WI38 (cell line): ENCODE results near the gene MGAT2.

Source experiments
- H3K4me3 ChIP-seq: 2 replicates; pipeline ENCODE4 v1.5.1; 2011; ENCODE audit warnings: low read depth, mild to moderate bottlenecking, control low read depth, low read length
- TF ChIP-seq, protein P1 (sequence below): IDR thresholded peaks from 2 replicates; pipeline ENCODE4 v1.5.1; 2012; ENCODE audit warnings: low read depth, mild to moderate bottlenecking, control low read depth, low read length

Gene MGAT2

DNA sequence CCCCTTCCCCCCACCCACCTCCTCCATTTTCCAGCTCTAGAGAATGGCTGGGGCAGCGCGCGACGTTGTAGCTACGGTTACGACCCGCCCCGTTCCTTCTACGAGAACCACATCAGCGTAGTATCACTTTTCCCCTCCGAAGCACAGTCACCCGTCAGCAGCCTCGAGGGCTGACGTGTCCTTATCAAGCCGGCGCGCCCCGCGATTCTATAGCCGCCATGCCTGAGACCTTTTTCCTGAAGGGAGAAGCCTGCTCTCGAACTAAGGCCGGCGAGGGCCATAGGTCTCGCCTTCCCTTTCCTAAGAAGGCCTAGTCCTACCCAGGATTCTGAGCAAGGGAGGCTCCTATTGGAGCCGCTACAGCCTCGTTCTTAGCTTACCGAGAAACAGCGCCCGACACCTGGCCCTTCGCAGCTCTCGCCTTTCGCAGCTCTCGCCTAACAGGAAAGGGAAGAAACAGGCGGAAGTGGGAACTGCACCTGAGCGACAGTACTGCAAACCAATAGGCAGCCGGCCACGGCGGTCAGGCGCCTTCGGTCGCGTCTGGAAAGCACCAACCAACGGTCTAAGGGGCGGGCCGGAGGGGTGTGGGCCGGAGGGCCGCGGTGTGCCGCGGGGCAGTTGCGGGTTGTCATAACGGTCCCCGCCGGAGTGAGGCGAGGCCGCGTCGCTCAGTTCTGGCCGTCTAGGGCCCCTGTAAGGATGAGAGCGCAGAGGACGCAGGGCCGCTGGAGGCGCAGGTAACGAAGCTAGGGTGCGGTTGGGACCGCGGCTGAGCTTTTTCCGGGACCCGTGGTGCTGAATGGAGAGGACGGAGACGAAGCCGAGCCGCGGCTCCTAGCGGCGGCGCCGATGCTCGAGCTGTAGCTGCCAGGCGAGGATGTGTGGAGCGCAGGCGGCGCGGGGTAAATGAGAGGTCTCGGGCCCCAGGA is at the start of gene MGAT2, which contains the start of gene RPL36AL:
MGAT2 (plus strand) TSS at position 618 of the 932 bp plus-strand sequence. CDS start 470 bp downstream, outside the sequence.
RPL36AL (minus strand) TSS at position 445 of the 932 bp plus-strand sequence. CDS start 1,522 bp downstream, outside the sequence.
- H3K4me3 ChIP-seq, result peak within 1 kb of the TSS; percentile 96
- TF ChIP-seq, protein P1, sequence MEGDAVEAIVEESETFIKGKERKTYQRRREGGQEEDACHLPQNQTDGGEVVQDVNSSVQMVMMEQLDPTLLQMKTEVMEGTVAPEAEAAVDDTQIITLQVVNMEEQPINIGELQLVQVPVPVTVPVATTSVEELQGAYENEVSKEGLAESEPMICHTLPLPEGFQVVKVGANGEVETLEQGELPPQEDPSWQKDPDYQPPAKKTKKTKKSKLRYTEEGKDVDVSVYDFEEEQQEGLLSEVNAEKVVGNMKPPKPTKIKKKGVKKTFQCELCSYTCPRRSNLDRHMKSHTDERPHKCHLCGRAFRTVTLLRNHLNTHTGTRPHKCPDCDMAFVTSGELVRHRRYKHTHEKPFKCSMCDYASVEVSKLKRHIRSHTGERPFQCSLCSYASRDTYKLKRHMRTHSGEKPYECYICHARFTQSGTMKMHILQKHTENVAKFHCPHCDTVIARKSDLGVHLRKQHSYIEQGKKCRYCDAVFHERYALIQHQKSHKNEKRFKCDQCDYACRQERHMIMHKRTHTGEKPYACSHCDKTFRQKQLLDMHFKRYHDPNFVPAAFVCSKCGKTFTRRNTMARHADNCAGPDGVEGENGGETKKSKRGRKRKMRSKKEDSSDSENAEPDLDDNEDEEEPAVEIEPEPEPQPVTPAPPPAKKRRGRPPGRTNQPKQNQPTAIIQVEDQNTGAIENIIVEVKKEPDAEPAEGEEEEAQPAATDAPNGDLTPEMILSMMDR, result 0 out of 2 replicates have a peak, but pooled peaks have one; percentile 13

- no peak overlapping the region for H3K4me3 ChIP-seq
- TF ChIP-seq, protein P1, result no peak
These were observed 46.6 kb upstream of the MGAT2 start for GRCh38 chr14:49574038-49574437.

DNA sequence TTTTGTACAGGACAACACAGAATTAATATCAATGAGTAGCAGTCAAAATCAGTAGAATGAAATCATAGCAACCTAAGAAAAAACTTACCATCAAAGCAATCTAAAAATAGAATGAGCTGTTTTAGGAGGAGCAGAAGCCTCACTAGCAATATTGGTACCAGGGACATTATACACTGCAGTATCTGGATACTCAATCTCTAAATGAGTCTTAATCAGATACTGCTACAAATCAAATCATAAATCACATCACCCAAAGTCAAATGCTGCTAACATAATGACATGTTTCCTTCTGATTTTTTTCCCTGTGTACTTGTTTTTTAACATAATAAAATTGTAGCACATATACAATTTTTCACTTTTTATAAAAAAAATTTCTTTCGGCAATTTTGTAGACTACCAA is 42.5 kb upstream of the MGAT2 start:
- H3K4me3 ChIP-seq, result no peak overlapping the region
- TF ChIP-seq, protein P1, result no peak

DNA sequence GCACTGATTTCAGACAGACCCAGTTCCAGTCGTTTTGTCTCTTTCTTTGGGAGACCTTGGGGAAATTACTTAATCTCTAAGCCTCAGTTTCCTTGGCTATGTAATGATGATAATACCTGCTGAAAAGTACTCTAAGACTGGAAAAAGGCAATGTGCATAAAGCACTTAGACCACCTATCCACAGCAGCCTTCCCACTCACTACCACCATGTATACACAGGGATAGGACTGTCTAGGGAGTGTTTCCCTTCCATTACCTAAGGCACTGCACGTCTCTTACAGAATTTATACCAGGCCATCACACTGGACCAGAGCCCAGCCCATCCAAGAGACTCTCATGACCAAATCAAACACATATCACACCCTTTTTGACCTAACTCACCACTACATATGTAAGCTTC is 40.8 kb upstream of the MGAT2 start:
- H3K4me3 ChIP-seq, result no peak overlapping the region
- TF ChIP-seq, protein P1, result no peak

DNA sequence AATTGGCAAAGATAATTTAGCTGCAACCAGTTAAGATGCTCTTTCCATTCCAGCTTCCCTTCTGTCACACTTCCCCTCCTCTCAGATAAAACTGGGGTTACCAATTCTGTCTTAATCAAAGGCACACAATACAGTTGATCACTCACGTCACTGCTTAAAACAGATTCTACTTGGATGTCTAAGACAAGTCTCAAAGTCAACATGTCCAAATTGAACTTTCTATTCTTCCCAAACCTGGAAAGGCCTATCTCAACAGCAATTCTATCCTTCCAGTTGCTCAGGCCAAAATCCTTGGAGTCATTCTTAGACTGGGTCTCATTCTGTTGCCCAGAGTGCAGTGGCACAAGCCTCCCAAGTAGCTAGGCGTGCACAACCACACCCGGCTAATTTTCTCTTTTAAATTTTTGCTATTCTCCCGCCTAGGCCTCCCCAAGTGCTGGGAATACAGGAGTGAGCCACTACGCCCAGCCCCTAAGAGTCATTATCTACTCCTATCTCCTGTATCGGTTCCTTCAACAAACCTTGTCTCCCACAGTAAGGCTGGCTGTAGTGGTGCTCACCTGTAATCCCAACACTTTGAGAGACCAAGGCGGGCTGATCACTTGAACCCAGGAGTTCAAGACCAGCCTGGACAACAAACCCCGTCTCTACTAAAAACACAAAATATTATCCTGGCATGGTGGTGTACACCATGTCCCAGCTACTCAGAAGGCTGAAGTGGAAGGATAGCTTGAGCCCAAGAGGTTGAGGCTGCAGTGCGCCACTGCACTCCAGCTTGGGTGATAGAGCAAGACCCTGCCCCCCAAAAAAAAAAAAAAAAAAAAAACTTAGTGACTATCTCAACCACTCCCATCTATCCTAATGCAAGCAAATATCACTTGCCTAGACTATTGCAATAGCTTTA is 39.1 kb upstream of the MGAT2 start:
- TF ChIP-seq, protein P1, result no peak
- H3K4me3 ChIP-seq, result no peak overlapping the region

DNA sequence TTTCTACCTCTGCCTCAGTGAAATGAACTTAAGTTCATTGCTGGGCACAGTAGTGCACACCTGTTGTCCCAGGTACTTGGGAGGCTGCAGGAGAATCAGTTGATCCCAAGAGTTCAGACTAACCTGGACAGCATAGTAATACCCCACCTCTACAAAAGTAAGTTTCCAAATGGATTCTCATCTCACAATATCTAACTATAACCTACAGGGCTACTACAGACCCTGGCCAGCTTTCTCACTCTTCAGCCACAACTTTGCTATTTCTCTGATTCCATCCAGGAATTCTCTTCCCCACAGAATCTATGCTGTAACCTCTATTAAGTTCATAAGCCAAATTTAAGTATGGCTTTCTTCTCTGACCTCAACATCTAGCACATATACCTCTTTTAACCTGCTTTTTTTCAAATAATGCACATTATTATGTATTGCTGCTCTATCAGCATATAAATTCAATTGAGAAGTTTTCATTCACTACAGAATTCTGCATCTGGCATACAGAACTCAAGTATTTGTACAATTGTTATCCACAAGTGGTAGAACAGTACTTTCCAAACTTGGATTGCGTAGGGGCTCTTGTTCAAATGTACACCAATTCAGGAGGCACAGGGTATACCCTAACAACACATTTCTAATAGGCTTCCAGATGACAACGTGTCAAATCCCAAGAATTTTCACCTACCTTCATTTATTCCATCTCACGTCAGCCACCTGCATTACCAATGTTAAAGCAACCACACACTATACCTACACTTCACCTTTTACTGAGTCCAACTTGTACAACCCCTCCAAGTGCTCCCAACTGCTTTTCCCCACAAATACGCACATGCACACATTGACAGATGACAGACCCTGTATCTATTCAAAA is 38.3 kb upstream of the MGAT2 start:
- TF ChIP-seq, protein P1, result no peak
- H3K4me3 ChIP-seq, result no peak overlapping the region
